Neural cell (in vitro differentiated cells): Measurements from ENCODE around the gene DAPP1. TPM values are rescaled to one million over a fixed set of nuclear protein-coding genes. Genes with fewer than 3 reads are reported as not detected.

ENCODE experiments used
- H2AFZ ChIP-seq: fragments of 200-600, 300-800 bp; sonication (generic), shearing (Covaris generic); 2 replicates; pipeline ENCODE4 v1.6.0; 2014; ENCODE audit warnings: low read depth, mild to moderate bottlenecking, antibody characterized with exemption, low read length, moderate library complexity
- H3F3A ChIP-seq: fragments of 200-600 bp; shearing (Covaris generic); 2 replicates; pipeline ENCODE4 v1.6.1; 2016; ENCODE audit warnings: mild to moderate bottlenecking, moderate library complexity, mixed read lengths, antibody characterized with exemption, low read length; ENCODE audit not compliant: insufficient read depth, poor library complexity, severe bottlenecking
- H3K27ac ChIP-seq: fragments of 200-600, 300-800 bp; sonication (generic), shearing (Covaris generic); 2 replicates; pipeline ENCODE4 v1.5.1; 2014; ENCODE audit warnings: mild to moderate bottlenecking, low read length, moderate library complexity
- H3K27me3 ChIP-seq: fragments of 300-800, 200-600 bp; sonication (generic), shearing (Covaris generic); 2 replicates; pipeline ENCODE4 v1.6.0; 2014; ENCODE audit warnings: mild to moderate bottlenecking, low read depth, low read length, moderate library complexity; ENCODE audit not compliant: insufficient read depth
- H3K36me3 ChIP-seq: fragments of 300-800, 200-600 bp; sonication (generic), shearing (Covaris generic); 2 replicates; pipeline ENCODE4 v1.5.1; 2014; ENCODE audit warnings: mild to moderate bottlenecking, antibody characterized with exemption, low read length, moderate library complexity; ENCODE audit not compliant: insufficient read depth
- H3K4me2 ChIP-seq: fragments of 300-800, 200-600 bp; sonication (generic), shearing (Covaris generic); 2 replicates; pipeline ENCODE4 v1.6.0; 2014; ENCODE audit warnings: mild to moderate bottlenecking, low read length
- H3K4me3 ChIP-seq: fragments of 300-800, 200-600 bp; sonication (generic), shearing (Covaris generic); 2 replicates; pipeline ENCODE4 v1.5.1; 2014; ENCODE audit warnings: mild to moderate bottlenecking, low read length, moderate library complexity
- H3K79me2 ChIP-seq: fragments of 200-600 bp; shearing (Covaris generic); replicated peaks from 2 replicates; pipeline ENCODE4 v1.6.0; 2014; ENCODE audit warnings: mild to moderate bottlenecking, low read length, moderate library complexity; ENCODE audit not compliant: insufficient read depth
- H3K9ac ChIP-seq: fragments of 300-800, 200-600 bp; sonication (generic), shearing (Covaris generic); 2 replicates; pipeline ENCODE4 v1.6.1; 2016; ENCODE audit warnings: mild to moderate bottlenecking, low read length, mixed read lengths
- H3K9me2 ChIP-seq: fragments of 200-600 bp; shearing (Covaris generic); 2 replicates; pipeline ENCODE4 v1.6.1; 2016; ENCODE audit warnings: mild to moderate bottlenecking, low read length, mixed read lengths; ENCODE audit not compliant: insufficient read depth
- H3K9me3 ChIP-seq: fragments of 200-600, 300-800 bp; sonication (generic), shearing (Covaris generic); 2 replicates; pipeline ENCODE4 v1.6.1; 2016; ENCODE audit warnings: mild to moderate bottlenecking, mixed run types, low read length, moderate library complexity, mixed read lengths
- H4K20me1 ChIP-seq: fragments of 200-600 bp; shearing (Covaris generic); 2 replicates; pipeline ENCODE4 v1.6.1; 2016; ENCODE audit warnings: mild to moderate bottlenecking, mixed run types; ENCODE audit not compliant: insufficient read depth
- EP300 ChIP-seq: fragments of 450-650 bp; conservative IDR thresholded peaks from 2 replicates; pipeline ENCODE4 v1.6.1; 2014; ENCODE audit warnings: antibody characterized with exemption, mild to moderate bottlenecking, moderate library complexity; ENCODE audit not compliant: poor library complexity, severe bottlenecking
- EZH2 ChIP-seq: fragments of 200-600, 300-800 bp; shearing (Covaris generic), sonication (generic); IDR thresholded peaks from 2 replicates; pipeline ENCODE4 v1.6.1; 2014; ENCODE audit warnings: antibody characterized with exemption, low read length, borderline replicate concordance, mild to moderate bottlenecking; ENCODE audit not compliant: insufficient read depth, poor library complexity, severe bottlenecking
- MXI1 ChIP-seq: fragments of 450-650 bp; conservative IDR thresholded peaks from 2 replicates; pipeline ENCODE4 v1.6.1; 2014; ENCODE audit warnings: antibody characterized with exemption, mild to moderate bottlenecking; ENCODE audit not compliant: poor library complexity, severe bottlenecking
- POLR2AphosphoS5 ChIP-seq: IDR thresholded peaks from 2 replicates; pipeline ENCODE4 v1.6.1; 2012
- RAD21 ChIP-seq: fragments of 450-650 bp; conservative IDR thresholded peaks from 2 replicates; pipeline ENCODE4 v1.6.1; 2014; ENCODE audit warnings: antibody characterized with exemption, mild to moderate bottlenecking, moderate library complexity
- REST ChIP-seq: IDR thresholded peaks from 2 replicates; pipeline ENCODE4 v1.6.1; 2012; ENCODE audit warnings: borderline replicate concordance
- SMC3 ChIP-seq: fragments of 450-650 bp; conservative IDR thresholded peaks from 2 replicates; pipeline ENCODE4 v1.6.1; 2014; ENCODE audit warnings: antibody characterized with exemption, mild to moderate bottlenecking, moderate library complexity; ENCODE audit not compliant: poor library complexity
- TAF1 ChIP-seq: IDR thresholded peaks from 2 replicates; pipeline ENCODE4 v1.6.1; 2012; ENCODE audit warnings: low read depth
- polyA plus RNA-seq: library from polyadenylated mRNA; depleted of rRNA; stranded (reverse); fragments of >200 nt; gene quantifications from 2 replicates; pipeline ENCODE4 v1.2.3, GENCODE V29; 2014
- TF ChIP-seq, protein P1 (sequence below): fragments of 450-650 bp; IDR thresholded peaks from 2 replicates; pipeline ENCODE4 v1.5.1; 2014; ENCODE audit warnings: antibody characterized with exemption, mild to moderate bottlenecking, moderate library complexity; ENCODE audit not compliant: poor library complexity, severe bottlenecking

Gene DAPP1
- polyA plus RNA-seq, 1 donor from 2014 or later = not detected

DNA sequence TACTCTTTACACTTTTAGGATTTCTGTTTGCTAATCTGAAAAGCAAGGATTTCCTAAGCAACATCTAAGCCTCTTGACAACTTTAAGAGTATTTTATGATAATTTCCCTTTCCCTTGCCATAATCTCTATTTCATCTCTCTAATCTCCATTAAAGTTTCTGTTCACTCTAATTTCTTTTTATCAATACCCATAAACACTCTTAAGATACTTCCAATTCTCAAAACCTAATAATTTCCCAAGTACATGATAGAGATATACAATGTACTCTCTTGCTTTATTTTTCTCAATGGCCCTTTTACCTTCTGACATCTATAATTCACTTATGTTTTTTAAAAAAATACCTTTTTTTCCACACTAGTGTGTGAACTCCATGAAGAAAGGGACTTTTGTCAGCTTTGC is 26.8 kb downstream of the DAPP1 start:
- no peak overlapping the region for H3K27ac ChIP-seq
- H3K9me2 ChIP-seq = no peaks in the 10 kb centered on the region
- no peak overlapping the region for H3K9ac ChIP-seq
- TF ChIP-seq MXI1 (no peak), POLR2AphosphoS5 (no peak), RAD21 (no peak), EP300 (no peak), TAF1 (no peak), SMC3 (no peak), REST (no peak), EZH2 (no peak)
- TF ChIP-seq, protein P1, sequence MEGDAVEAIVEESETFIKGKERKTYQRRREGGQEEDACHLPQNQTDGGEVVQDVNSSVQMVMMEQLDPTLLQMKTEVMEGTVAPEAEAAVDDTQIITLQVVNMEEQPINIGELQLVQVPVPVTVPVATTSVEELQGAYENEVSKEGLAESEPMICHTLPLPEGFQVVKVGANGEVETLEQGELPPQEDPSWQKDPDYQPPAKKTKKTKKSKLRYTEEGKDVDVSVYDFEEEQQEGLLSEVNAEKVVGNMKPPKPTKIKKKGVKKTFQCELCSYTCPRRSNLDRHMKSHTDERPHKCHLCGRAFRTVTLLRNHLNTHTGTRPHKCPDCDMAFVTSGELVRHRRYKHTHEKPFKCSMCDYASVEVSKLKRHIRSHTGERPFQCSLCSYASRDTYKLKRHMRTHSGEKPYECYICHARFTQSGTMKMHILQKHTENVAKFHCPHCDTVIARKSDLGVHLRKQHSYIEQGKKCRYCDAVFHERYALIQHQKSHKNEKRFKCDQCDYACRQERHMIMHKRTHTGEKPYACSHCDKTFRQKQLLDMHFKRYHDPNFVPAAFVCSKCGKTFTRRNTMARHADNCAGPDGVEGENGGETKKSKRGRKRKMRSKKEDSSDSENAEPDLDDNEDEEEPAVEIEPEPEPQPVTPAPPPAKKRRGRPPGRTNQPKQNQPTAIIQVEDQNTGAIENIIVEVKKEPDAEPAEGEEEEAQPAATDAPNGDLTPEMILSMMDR = no peak
- no peaks in the 10 kb centered on the region for H4K20me1 ChIP-seq
- H3K4me3 ChIP-seq = no peak overlapping the region
- no peaks in the 10 kb centered on the region for H3F3A ChIP-seq
- no peaks in the 10 kb centered on the region for H3K9me3 ChIP-seq
- H3K79me2 ChIP-seq = no peaks in the 10 kb centered on the region
- no peaks in the 10 kb centered on the region for H3K27me3 ChIP-seq
- no peaks in the 10 kb centered on the region for H3K36me3 ChIP-seq
- H3K4me2 ChIP-seq = no peak overlapping the region
- H2AFZ ChIP-seq = no peak overlapping the region

DNA sequence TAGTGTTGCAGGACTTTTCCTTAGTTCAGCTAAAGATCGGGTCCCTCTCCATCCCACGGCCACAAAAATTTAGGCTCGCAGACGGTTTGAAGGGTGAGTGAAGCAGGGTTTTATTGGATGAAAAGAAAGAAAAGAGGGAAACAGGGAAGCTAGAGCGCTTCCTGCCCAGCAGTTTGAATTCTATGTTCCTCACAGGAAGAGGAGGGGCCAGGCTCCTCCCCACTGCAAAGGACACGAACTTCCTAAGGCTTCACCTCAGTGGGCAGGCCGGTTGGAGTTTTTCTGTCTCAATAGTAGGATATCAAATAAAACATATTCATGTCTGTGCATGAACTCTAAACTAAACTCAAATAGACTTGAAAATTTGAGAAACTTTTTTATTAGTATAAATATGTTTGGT is 27.4 kb downstream of the DAPP1 start:
- no peak for TF ChIP-seq EP300
- TF ChIP-seq TAF1 = no peak
- TF ChIP-seq REST = no peak
- no peak for TF ChIP-seq RAD21
- TF ChIP-seq SMC3 = no peak
- TF ChIP-seq MXI1 = no peak
- Histone ChIP-seq H3K79me2 (no peaks in the 10 kb centered on the region), H3K27me3 (no peaks in the 10 kb centered on the region), H3K9ac (no peak overlapping the region), H3K9me3 (no peaks in the 10 kb centered on the region), H3K27ac (no peak overlapping the region), H3K9me2 (no peaks in the 10 kb centered on the region), H3K4me3 (no peak overlapping the region), H3K36me3 (no peaks in the 10 kb centered on the region), H3K4me2 (no peak overlapping the region), H4K20me1 (no peaks in the 10 kb centered on the region), H2AFZ (no peak overlapping the region), H3F3A (no peaks in the 10 kb centered on the region)
